ENCODE data around the gene SELPLG.
"Not testable (repeated sequence)": the region's sequence is repeated elsewhere in the genome, so short reads cannot be mapped to it uniquely, and the experiment has no call there.

Gene SELPLG

GRCh38 chr12:108586306-108586705 is 47.4 kb downstream of the SELPLG start:
- no peak for DNase-seq

DNA sequence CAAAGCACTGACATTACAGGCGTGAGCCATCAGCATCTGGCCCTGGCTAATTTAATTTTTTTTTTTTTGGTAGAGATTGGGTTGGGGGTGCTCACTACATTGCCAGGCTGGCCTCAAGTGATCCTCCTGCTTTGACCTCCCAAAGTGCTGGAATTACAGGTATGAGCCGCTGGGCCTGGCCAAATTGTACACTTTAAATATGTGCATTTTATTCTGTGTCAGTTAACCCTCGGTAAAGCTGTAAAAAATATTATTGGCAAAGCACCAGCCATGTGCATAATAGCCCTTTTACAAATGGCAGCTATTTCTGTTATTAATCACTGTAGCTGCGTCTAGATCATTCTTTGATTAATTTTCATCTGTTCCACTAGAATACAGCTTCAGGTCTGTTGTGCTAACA is 47.8 kb downstream of the SELPLG start:
- no peak for DNase-seq

GRCh38 chr12:108584456-108585065 is 49.1 kb downstream of the SELPLG start:
- DNase-seq = no peak

- no peak for DNase-seq
Observed at GRCh38 chr12:108583991-108584390, 49.7 kb downstream of the SELPLG start.

DNA sequence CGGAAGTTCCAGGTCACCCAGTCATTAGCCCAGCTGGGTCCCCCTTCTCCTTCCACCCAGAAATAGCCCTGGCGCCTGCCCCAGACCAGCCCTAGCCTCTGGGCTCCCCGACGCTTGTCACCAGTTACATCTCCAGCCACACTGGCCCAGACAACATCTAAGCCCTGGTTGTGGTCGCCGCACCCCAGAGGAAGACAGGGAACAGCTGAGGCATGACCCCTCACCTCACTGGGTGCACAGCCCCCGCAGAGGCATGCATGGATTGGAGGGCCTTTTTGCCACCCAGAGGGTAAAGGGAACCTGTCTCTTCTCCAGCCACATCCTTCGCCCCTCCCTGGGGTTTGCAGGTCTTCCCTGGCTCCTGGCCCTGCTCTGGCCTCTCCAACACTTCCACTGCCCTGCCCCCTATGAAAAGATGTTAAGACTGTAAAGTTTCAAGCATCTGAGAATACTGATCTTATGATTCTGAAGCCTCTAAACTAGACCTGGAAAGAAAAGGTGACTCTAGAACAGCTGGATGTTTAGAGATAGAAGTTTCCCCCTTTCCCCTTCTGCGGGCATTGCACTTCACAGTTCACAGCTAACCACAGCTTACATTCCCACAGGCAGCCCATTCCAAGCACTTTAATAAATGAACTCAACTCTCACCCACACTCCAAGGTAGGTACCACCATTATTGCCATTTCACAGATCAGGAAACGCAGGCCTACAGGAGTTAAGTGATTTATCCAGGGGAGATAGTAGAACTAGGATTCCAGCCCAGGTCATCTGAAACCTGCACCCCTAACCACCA is 50.5 kb downstream of the SELPLG start:
- no peak for DNase-seq

DNA sequence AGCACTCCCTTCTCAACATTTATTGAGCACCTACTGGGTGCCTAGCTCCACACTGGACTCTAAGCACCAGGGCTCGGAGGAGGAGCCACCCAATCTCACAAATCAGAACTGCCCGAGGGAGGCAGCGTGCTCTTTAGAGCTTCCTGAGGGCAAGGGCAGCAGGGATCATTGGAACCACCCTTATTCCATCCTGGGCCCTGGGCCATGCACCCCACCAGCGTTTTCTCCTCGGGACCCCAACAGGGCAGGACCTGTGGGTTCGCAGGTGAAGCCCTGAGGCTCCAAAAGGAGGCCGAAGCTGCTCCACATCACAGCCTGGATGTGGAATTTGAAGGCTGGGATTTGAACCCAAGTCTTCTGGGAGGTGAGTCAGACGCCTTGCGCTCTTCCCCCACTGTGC is 51.2 kb downstream of the SELPLG start:
- no peak for DNase-seq

DNA sequence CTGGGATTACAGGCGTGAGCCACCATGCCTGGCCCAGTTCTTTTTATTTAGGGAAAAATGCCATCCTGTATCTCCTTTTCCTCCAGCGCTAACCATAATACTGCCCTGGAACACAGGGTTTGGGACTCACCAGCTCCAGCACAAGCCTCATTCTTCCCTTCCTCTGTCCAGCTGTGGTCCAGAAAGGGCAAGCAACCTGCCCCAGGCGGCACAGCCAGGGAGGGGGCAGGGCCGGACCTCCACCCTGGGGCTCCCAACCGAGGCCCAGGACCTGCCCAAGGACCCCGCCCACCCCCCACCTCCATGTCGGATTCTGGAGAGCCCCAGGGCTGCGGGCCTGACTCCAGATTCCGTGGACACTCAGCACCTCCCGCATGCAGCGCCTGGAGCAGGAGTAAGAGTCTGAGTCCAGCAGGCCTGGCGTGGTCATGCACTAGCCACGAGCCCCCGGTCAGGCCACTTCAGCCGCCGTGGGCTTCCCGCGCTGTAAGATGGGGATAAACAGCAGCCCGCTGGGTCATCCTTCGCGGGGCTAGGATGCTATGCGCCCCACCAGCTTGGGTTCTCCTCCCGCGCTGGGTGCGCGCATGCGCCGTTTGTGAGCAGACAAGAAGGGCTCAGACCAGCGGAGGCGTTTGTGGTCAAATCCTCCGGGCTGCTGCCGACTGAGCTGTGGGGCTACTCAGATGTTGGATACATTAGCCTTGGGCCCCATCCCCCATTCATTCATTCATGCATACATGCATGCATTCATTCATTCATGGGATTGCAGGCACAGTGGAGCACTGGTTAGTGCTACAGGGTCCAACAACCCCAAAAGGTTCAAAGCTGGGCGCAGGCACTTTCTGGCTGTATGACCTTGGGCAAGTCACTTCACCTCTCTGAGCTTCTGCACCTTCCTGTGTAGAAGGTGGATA is 52.1 kb downstream of the SELPLG start:
- DNase-seq = no peak

DNA sequence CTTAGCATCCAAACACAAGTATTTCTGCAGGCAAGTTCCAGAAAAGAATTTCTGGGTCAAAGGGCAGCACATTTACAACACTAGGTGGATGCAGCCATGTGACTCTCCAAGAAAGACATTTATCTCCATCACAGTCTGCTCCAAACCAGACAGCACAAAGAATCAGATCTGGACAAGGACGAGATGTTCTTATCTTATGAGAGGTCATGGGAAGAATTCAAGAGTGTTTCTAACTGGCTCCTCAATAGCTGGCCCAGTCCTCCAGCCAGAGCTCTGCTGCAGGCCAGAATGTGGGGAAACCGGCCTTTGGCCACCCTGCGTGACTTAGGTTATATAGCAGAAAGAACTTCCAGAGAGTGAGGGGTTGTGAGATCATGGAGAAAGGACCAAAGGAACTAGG is 53.2 kb downstream of the SELPLG start:
- DNase-seq = no peak

- no peak for DNase-seq
Observed at GRCh38 chr12:108578813-108579212, 54.9 kb downstream of the SELPLG start.

GRCh38 chr12:108578264-108578663 is 55.4 kb downstream of the SELPLG start:
- no peak for DNase-seq

DNA sequence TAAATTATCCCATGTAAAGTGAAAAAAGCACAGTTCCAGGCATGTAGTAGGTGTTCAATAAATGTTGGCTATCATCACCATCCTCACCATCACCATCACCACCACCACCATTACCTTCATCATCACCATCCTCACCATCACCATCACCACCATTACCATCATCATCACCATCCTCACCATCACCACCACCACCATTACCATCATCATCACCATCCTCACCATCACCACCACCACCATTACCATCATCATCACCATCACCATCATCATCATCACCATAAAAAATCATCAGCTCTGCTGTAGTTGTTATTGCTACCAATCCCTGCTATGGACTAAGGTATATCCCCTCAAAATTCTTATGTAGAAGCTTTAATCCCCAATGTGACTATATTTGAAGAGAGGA is 56.2 kb downstream of the SELPLG start:
- DNase-seq = no peak

DNA sequence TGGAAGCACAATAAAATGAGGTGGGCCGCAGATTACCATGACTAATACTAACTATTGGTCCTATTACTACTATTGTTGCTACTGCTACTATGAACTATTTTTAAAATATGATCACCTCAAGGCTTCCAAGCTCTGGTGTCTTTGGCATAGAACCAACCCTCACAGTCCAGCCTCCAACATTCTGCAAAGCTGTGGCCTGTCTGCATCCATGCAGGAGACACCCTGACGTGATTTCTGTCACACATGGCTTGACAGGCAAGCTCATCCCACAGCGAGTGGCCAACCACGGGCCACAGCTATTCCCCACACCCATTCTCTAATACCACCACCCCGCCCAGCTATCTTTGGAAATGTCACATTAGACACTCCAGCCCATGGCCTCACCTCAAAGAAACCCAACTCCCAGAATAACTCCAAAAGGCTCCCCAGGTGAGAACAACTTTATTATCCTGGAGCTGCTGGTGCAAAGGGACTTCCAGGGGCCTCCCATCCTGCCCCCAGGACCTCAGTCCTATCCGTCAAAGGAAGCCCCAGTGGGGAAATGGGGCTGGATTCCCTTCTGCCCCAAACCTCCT is 56.9 kb downstream of the SELPLG start:
- no peak for DNase-seq

DNA sequence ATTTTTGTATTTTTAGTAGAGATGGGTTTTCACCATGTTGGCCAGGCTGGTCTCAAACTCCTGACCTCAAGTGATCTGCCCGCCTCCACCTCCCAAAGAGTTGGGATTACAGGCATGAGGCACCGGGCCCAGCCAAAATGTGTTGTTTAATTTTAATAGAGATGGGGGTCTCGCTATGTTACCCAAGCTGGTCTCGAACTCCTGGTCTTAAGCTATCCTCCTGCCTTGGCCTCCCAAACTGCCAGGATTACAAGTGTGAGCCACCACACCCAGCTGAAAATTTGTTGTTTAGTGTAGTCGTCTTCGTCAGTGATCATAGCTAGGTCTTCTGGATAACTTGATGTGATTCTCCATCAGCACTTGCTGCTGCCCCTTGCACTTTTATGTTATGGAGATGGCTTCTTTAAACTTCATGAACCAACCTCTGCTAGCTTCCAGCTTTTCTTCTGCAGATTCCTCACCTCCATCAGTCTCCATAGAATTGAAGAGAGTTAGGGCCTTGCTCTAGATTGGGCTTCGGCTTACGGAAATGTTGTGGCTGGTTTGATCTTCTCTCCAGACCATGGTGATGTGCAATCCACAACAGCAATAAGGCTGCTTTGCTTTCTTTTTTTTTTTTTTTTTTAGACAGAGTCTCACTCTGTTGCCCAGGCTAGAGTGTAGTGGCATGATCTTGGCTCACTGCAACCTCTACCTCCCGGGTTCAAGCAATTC is 58.3 kb downstream of the SELPLG start:
- DNase-seq = no peak

DNA sequence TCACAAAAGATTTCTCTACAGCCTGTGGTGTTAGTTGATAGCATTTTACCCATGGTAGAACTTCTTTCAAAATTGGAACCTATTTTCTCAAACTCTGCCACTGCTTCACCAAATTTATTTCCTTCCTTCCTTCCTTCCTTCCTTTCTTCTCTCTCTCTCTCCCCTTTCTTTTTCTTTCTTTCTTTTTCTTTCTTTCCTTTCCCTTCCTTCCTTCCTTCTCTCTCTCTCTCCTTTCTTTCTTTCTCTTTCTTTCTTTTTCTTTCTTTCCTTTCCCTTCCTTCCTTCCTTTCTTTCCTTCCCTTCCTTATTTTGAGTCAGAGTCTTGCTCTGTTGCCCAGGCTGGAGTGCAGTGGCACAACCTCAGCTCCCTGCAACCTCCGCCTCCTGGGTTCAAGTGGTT is 59.4 kb downstream of the SELPLG start:
- DNase-seq = not testable (repeated sequence)

- DNase-seq = no peak
Observed at GRCh38 chr12:108573317-108573716, 60.4 kb downstream of the SELPLG start.

DNA sequence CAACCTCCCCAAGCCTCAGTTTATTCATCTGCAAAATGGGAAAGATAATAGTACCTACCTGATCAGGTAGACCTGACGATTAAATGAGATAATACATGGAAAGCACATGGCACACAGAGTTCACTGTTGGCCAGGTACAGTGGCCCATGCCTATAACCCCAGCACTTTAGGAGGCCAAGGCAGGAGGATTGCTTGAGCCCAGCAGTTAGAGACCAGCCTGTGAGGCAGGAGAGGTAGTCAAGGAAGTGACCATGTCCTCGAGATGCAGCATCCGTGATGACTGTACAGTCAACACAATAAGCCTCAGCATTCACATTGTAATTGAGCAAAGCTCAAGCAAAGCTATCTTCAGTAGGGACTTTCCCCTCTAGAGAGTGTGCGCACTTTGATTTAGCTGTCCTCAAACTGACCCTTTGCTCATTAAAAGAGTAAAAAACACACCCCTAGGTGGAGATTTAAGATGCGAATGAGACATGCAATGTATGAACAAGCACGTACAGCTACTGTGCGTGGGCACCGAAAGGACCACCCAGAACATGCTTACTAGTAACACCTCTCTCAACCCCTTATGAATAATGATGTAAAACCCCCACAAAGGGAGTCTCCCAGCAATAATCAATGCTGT is 61.4 kb downstream of the SELPLG start:
- no peak for DNase-seq

Measured in NCI-H1048 (cell line).